HepG2 (cell line): ENCODE results near the gene RHBDL1. TPM values are rescaled to one million over a fixed set of nuclear protein-coding genes. Genes with fewer than 3 reads are reported as not detected.
A peak's percentile ranks its signal among the peaks of the same experiment; 100 is the strongest.

Experiments
- AGO2 ChIP-seq: fragments of 200-400 bp; formaldehyde crosslinking; optimal IDR thresholded peaks from 2 replicates; pipeline ENCODE3; 2017; ENCODE audit warnings: mild to moderate bottlenecking, low read depth, low read length, moderate library complexity
- FOXJ3 ChIP-seq: sonication (generic); formaldehyde crosslinking; IDR thresholded peaks from 2 replicates; pipeline ENCODE4 v1.4.0; 2020; ENCODE audit warnings: missing genetic modification reagents, mild to moderate bottlenecking, borderline replicate concordance
- GABPA ChIP-seq, 2 experiments: IDR thresholded peaks; 2 replicates each; pipeline ENCODE4 v1.6.1; 2011 to 2016; ENCODE audit warnings: low read depth in 2 of 2, low read length in 1 of 2, missing biosample characterization in 1 of 2, missing genetic modification characterization in 1 of 2
- GTF2F1 ChIP-seq: fragments of 150-350 bp; IDR thresholded peaks from 2 replicates; pipeline ENCODE4 v1.6.1; 2014; ENCODE audit warnings: low read length
- KDM2A ChIP-seq: sonication (generic); formaldehyde crosslinking; IDR thresholded peaks from 2 replicates; pipeline ENCODE4 v1.4.0; 2020; ENCODE audit warnings: low read depth, missing genetic modification reagents, borderline replicate concordance
- MED1 ChIP-seq: sonication (generic); formaldehyde crosslinking; IDR thresholded peaks from 2 replicates; pipeline ENCODE4 v1.4.0; 2020; ENCODE audit warnings: missing genetic modification reagents
- NFAT5 ChIP-seq: sonication (generic); formaldehyde crosslinking; IDR thresholded peaks from 2 replicates; pipeline ENCODE4 v1.4.0; 2020; ENCODE audit warnings: missing genetic modification reagents
- TAF1 ChIP-seq: sonication (generic); formaldehyde crosslinking; IDR thresholded peaks from 2 replicates; pipeline ENCODE4 v1.4.0; 2020; ENCODE audit warnings: missing genetic modification reagents
- TCF12 ChIP-seq, 2 experiments: fragments of 450-650 bp in 1 of 2; sonication (generic) in 1 of 2; formaldehyde crosslinking in 1 of 2; IDR thresholded peaks; 2 replicates each; pipeline versions ENCODE4 v1.6.1 to v1.8.0; 2017 to 2022; ENCODE audit warnings: antibody characterized with exemption in 1 of 2, mild to moderate bottlenecking in 1 of 2, missing genetic modification reagents in 1 of 2, moderate library complexity in 1 of 2
- U2AF1 ChIP-seq: fragments of 200-400 bp; formaldehyde crosslinking; optimal IDR thresholded peaks from 2 replicates; pipeline ENCODE3; 2017; ENCODE audit warnings: mild to moderate bottlenecking, low read depth, low read length
- YEATS4 ChIP-seq: sonication (generic); formaldehyde crosslinking; IDR thresholded peaks from 2 replicates; pipeline ENCODE4 v1.4.0; 2020; ENCODE audit warnings: missing genetic modification reagents, borderline replicate concordance
- ZMAT3 ChIP-seq: sonication (generic); formaldehyde crosslinking; conservative IDR thresholded peaks from 2 replicates; pipeline ENCODE4 v1.7.0; 2021; ENCODE audit warnings: missing genetic modification reagents
- ZNF280D ChIP-seq: sonication (generic); formaldehyde crosslinking; IDR thresholded peaks from 2 replicates; pipeline ENCODE4 v1.5.1; 2020; ENCODE audit warnings: mild to moderate bottlenecking, missing genetic modification reagents
- ZNF615 ChIP-seq: sonication (generic); formaldehyde crosslinking; IDR thresholded peaks from 2 replicates; pipeline ENCODE4 v1.5.0; 2020; ENCODE audit warnings: mild to moderate bottlenecking, missing genetic modification reagents, borderline replicate concordance
- ZNF703 ChIP-seq: sonication (generic); formaldehyde crosslinking; IDR thresholded peaks from 2 replicates; pipeline ENCODE4 v1.5.1; 2020; ENCODE audit warnings: missing genetic modification reagents, mild to moderate bottlenecking, moderate library complexity, borderline replicate concordance
- ZNF709 ChIP-seq: sonication (generic); formaldehyde crosslinking; IDR thresholded peaks from 2 replicates; pipeline ENCODE4 v1.5.0; 2020; ENCODE audit warnings: mild to moderate bottlenecking, missing genetic modification reagents
- ZNF800 ChIP-seq: sonication (generic); formaldehyde crosslinking; IDR thresholded peaks from 2 replicates; pipeline ENCODE4 v1.4.0; 2020; ENCODE audit warnings: missing genetic modification reagents
- polyA plus RNA-seq, 8 experiments: library from polyadenylated mRNA; depleted of rRNA in 3 of 8; stranded (reverse) in 7 of 8; unstranded in 1 of 8; fragments of >200 nt; fragmentation: Illumina TruSeq in 4 of 8; extraction: Trizol in 4 of 8; gene quantifications; 2 replicates each; pipeline versions ENCODE4 v1.2.1 to v1.2.3, GENCODE V29; 2011 to 2016; ENCODE audit warnings: low read depth in 4 of 8, missing spikeins in 1 of 8, mixed read lengths in 1 of 8; ENCODE audit not compliant: insufficient read depth in 1 of 8
- total RNA-seq, 5 experiments: library from RNA; depleted of rRNA; stranded (reverse); fragments of >200 nt; fragmentation: Illumina TruSeq; extraction: Trizol; gene quantifications; 2 replicates each; pipeline ENCODE4 v1.2.3, GENCODE V29; 2016; ENCODE audit warnings: low read depth in 1 of 5

RHBDL1 gene
- total and polyA plus RNA-seq, 2 of the 13 experiments (the other 11 are each of a cell fraction or from before 2014, with no cell fraction given) = 1.8 to 3.8 TPM

GRCh38 chr16:678858-679813 lies 3.7 kb downstream of the RHBDL1 start (continued):
- TF ChIP-seq ZNF280D (CRISPR knock-in tag) (peak; percentile 58; the same call in 1 of the 2 replicates), GTF2F1 (no peak), ZNF615 (CRISPR knock-in tag) (no peak), ZNF703 (CRISPR knock-in tag) (no peak), ZNF800 (no peak), GABPA (IDR thresholded peaks at IDR 0.05; ENCODE audit: low read depth, low read length) (0 out of 2 replicates have a peak, but pooled peaks have one; percentile 27), GABPA (CRISPR knock-in tag; IDR thresholded peaks at IDR 0.05; ENCODE audit: low read depth) (peak; percentile 80), AGO2 (peak; percentile 49), TCF12 (IDR thresholded peaks at IDR 0.05) (no peak), TCF12 (CRISPR knock-in tag; IDR thresholded peaks at IDR 0.05) (no peak), TAF1 (CRISPR knock-in tag) (peak; percentile 56), KDM2A (CRISPR knock-in tag) (peak; percentile 81), ZMAT3 (no peak), YEATS4 (peak; percentile 70), U2AF1 (no peak), NFAT5 (CRISPR knock-in tag) (no peak), MED1 (peak; percentile 44; the same call in 1 of the 2 replicates), FOXJ3 (CRISPR knock-in tag) (no peak), ZNF709 (CRISPR knock-in tag) (no peak)
